ENCODE results near the gene SNX32.

DNA sequence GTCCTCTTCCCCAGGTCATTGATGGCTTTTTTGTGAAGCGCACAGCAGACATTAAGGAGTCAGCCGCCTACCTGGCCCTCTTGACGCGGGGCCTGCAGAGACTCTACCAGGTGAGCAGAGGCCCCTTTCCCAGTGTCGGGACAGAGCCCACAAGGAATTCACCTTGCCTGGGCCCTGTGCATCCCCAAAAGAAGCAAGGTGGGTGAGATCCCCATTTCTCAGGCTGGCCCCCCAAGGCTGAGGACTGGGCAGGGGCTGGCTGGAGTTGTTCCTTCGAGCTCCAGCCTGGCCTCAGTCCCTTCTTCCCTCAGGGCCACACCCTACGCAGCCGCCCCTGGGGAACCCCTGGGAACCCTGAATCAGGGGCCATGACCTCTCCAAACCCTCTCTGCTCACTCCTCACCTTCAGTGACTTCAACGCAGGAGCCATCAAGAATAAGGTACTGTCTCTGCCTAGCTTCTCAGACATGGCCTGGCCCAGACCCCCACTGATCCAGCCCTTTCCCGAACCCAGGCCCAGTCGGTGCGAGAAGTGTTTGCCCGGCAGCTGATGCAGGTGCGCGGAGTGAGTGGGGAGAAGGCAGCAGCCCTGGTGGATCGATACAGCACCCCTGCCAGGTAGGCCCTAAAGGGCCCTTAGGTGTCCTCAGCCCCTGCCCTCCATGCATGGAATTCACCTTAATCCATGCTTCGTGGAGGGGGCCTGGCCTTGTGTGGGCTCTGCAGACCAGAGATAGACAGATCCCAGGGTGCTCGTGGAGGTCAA lies 31.1 kb downstream of the SNX32 start:
- TF ChIP-seq EZH2 (optimal IDR thresholded peaks at IDR 0.05; ENCODE audit: low read depth, low read length) = no peak
- TF ChIP-seq, protein P1, sequence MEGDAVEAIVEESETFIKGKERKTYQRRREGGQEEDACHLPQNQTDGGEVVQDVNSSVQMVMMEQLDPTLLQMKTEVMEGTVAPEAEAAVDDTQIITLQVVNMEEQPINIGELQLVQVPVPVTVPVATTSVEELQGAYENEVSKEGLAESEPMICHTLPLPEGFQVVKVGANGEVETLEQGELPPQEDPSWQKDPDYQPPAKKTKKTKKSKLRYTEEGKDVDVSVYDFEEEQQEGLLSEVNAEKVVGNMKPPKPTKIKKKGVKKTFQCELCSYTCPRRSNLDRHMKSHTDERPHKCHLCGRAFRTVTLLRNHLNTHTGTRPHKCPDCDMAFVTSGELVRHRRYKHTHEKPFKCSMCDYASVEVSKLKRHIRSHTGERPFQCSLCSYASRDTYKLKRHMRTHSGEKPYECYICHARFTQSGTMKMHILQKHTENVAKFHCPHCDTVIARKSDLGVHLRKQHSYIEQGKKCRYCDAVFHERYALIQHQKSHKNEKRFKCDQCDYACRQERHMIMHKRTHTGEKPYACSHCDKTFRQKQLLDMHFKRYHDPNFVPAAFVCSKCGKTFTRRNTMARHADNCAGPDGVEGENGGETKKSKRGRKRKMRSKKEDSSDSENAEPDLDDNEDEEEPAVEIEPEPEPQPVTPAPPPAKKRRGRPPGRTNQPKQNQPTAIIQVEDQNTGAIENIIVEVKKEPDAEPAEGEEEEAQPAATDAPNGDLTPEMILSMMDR (IDR thresholded peaks at IDR 0.05; ENCODE audit: low read length) = no peak
